Activated CD4-positive, alpha-beta memory T cell treated with anti-CD3 and anti-CD28 coated beads, Interleukin-2, amount 10 ng/mL, durations not matched to agents 7 days and 5 days (primary cell): ENCODE measurements around the gene DZIP3. TPM values are rescaled to one million over a fixed set of nuclear protein-coding genes. Genes with fewer than 3 reads are reported as not detected.

Experiments used
- CTCF ChIA-PET: fragments of 350-600 bp; sonication (Branson Sonifier 250); formaldehyde crosslinking; loops from one replicate; lab custom pipeline; 2021; ENCODE audit warnings: antibody characterized with exemption, inconsistent platforms; lab: Charles Lee
- POLR2A ChIA-PET: fragments of 350-600 bp; sonication (Branson Sonifier 250); formaldehyde crosslinking; loops from one replicate; lab custom pipeline; 2021; ENCODE audit warnings: antibody characterized with exemption; lab: Charles Lee
- DNase-seq: peaks from one replicate; pipeline ENCODE4 v3.0.0-alpha.2; 2020
- H3K27ac Mint-ChIP-seq: one replicate; pipeline ENCODE4 v1.8.0; 2021; ENCODE audit warnings: mild to moderate bottlenecking, mixed read lengths
- H3K27me3 Mint-ChIP-seq: one replicate; pipeline ENCODE4 v1.8.0; 2021; ENCODE audit warnings: mixed read lengths
- H3K36me3 Mint-ChIP-seq: one replicate; pipeline ENCODE4 v1.8.0; 2021; ENCODE audit warnings: low read depth, mixed read lengths
- H3K4me1 Mint-ChIP-seq: one replicate; pipeline ENCODE4 v1.8.0; 2021; ENCODE audit warnings: mixed read lengths
- H3K4me3 Mint-ChIP-seq: one replicate; pipeline ENCODE4 v1.8.0; 2021; ENCODE audit warnings: mild to moderate bottlenecking, mixed read lengths
- H3K9me3 Mint-ChIP-seq: one replicate; pipeline ENCODE4 v1.8.0; 2021; ENCODE audit warnings: mixed read lengths
- total RNA-seq, 2 experiments: library from RNA; stranded (reverse); gene quantifications; one replicate each; pipeline ENCODE4 v1.2.3, GENCODE V29; 2021

The DZIP3 gene
- total RNA-seq, 2 experiments from 2014 or later, result 16.1 to 17.2 TPM

DNA sequence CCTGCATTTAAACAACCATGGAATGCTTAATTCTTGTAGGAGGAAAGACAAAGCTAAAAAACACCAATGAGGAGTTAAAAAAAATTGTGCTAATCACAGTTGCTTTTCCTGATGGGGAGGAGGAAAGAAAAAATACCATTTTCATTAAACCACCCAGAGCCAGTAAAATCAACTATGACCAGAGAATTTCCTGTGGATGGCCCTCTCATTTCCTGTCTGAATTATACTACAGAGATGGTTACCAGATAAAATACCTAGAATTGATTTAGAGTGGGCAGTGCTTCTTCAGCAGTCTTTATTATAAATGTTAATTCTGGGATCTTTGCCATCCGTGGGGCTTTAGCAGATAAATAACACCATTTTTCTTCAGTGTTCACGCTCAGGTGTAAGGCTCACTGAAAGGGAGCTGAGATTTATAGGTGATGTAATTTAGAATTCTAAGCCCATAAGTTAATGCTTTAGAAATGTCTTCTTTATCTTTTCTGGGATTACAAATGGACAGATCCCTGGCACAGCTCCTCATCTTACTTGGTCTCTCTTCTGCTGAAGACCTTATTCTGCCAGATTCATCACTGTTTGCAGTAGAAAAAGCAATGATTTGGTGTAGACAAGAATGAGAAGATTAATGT is 129.8 kb downstream of the DZIP3 start:
- H3K4me1 Mint-ChIP-seq, result peaks cover 2% of the 10 kb centered on the region
- POLR2A ChIA-PET, result no interaction called here
- no peak for DNase-seq
- no peaks in the 10 kb centered on the region for H3K36me3 Mint-ChIP-seq
- H3K9me3 Mint-ChIP-seq, result peaks cover 9% of the 10 kb centered on the region
- peaks cover 6% of the 10 kb centered on the region for H3K27me3 Mint-ChIP-seq
- CTCF ChIA-PET, result no interaction called here
- H3K27ac Mint-ChIP-seq, result no peak overlapping the region
- H3K4me3 Mint-ChIP-seq, result no peak overlapping the region

GRCh38 chr3:108722724-108723123 is 133.2 kb downstream of the DZIP3 start:
- Mint-ChIP-seq H3K4me1 (peaks cover 2% of the 10 kb centered on the region), H3K36me3 (no peaks in the 10 kb centered on the region), H3K27me3 (no peaks in the 10 kb centered on the region), H3K4me3 (no peak overlapping the region), H3K27ac (no peak overlapping the region), H3K9me3 (peaks cover 9% of the 10 kb centered on the region)
- ChIA-PET CTCF (no interaction called here), POLR2A (no interaction called here)
- DNase-seq, result no peak

DNA sequence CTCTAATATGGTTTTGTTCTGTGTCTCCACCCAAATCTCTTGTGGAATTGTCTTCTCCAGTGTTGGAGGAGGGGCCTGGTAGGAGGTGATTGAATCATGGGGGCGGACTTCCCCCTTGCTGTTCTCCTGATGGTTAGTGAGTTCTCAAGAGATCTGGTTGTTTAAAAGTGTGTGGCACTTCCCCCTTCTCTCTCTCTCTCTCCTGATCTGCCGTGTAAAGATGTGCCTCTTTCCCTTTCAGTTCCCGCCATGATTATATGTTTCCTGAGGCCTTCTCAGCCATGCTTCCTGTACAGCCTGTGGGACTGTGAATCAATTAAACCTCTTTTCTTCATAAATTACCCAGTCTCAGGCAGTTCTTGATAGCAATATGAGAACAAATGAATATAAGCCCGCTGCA is 134.6 kb downstream of the DZIP3 start:
- Mint-ChIP-seq H3K9me3 (peaks cover 9% of the 10 kb centered on the region), H3K27me3 (no peaks in the 10 kb centered on the region), H3K27ac (no peak overlapping the region), H3K36me3 (no peaks in the 10 kb centered on the region), H3K4me1 (peaks cover 2% of the 10 kb centered on the region), H3K4me3 (no peak overlapping the region)
- DNase-seq, result no peak
- POLR2A ChIA-PET, result no interaction called here
- CTCF ChIA-PET, result no interaction called here

- Mint-ChIP-seq H3K4me3 (no peak overlapping the region), H3K4me1 (no peaks in the 10 kb centered on the region), H3K27me3 (peaks cover 1% of the 10 kb centered on the region), H3K27ac (no peak overlapping the region), H3K9me3 (peaks cover 2% of the 10 kb centered on the region), H3K36me3 (no peaks in the 10 kb centered on the region)
- no peak for DNase-seq
- ChIA-PET POLR2A (no interaction called here), CTCF (no interaction called here)
These were observed 138.6 kb downstream of the DZIP3 start for GRCh38 chr3:108728105-108728504.

DNA sequence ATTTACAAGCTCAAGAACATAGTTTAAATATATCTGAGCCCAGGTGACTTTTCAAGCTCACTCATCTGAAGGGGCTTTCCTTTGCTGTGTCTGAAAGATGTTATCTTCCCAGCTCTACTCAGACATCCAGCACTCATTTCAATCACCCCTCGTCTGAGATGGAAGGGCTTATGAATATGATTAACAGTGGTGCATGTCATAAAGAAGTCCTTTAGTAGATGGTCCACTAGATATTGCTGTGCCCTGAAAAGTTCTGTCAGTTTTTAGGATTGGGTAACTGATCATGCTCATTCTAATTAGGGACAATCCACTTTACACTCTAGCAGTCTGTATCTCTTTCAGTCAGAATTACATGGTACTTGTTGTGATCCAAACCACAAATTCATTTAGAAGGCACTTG is 139.4 kb downstream of the DZIP3 start:
- no peak overlapping the region for H3K27ac Mint-ChIP-seq
- ChIA-PET POLR2A (no interaction called here), CTCF (no interaction called here)
- H3K4me1 Mint-ChIP-seq, result no peaks in the 10 kb centered on the region
- peaks cover 1% of the 10 kb centered on the region for H3K27me3 Mint-ChIP-seq
- DNase-seq, result no peak
- H3K4me3 Mint-ChIP-seq, result no peak overlapping the region
- H3K36me3 Mint-ChIP-seq, result no peaks in the 10 kb centered on the region
- no peaks in the 10 kb centered on the region for H3K9me3 Mint-ChIP-seq

DNA sequence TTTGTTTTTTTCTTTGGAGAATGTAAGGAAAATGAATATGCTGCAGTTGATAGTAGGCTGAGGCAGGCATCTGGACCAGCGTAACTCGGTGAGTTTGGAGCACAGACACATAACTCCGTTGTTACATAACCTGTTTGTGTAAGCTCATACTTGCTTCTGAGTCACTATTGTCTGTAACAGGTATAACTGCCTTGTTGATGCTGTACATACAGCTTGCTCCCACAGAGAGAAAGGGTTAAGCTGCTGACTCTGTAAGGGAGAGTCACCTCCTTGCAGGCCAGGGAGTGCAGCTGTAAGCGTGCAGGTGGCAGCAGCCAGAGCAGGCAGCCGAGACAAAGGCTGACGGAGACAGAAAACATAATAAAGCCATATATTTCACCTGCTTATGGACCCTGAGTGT is 147.3 kb downstream of the DZIP3 start:
- CTCF ChIA-PET, result no interaction called here
- POLR2A ChIA-PET, result no interaction called here
- Mint-ChIP-seq H3K36me3 (no peaks in the 10 kb centered on the region), H3K9me3 (no peaks in the 10 kb centered on the region), H3K27me3 (no peaks in the 10 kb centered on the region), H3K27ac (no peak overlapping the region), H3K4me3 (no peak overlapping the region), H3K4me1 (no peaks in the 10 kb centered on the region)
- DNase-seq, result no peak

DNA sequence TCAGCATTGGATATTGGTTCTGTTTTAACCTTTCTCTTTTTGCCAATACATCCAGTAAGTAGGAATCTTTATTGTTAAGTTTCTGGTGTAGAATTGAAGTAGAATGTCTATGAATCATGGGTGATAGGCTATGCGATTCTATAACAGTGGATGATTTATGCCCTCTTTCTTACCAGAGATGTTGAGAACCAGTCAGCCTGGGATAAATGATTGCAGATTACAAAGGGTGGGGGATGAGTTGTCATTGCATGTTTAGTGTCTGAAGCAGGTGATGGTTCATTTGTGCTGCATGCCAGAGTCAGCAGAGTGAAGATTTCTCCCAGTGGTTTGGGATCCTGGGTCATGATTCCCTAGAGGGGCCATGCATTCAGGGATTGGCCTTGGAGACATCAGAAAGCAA is 153.4 kb downstream of the DZIP3 start:
- Mint-ChIP-seq H3K4me1 (no peaks in the 10 kb centered on the region), H3K27me3 (no peaks in the 10 kb centered on the region), H3K9me3 (peaks cover 6% of the 10 kb centered on the region), H3K4me3 (no peak overlapping the region), H3K27ac (no peak overlapping the region), H3K36me3 (no peaks in the 10 kb centered on the region)
- CTCF ChIA-PET, result no interaction called here
- DNase-seq, result no peak
- POLR2A ChIA-PET, result no interaction called here

Other genes starting within 250 kb of the DZIP3 start
- under 1 TPM; 0.10 to 0.28 TPM for gene MYH15, start 79.1 kb upstream of the DZIP3 start, total RNA-seq
- gene CIP2A, start 284 bp upstream of the DZIP3 start, total RNA-seq, result 10 to 100 TPM; 46.8 to 47.6 TPM
- gene RETNLB, start 167.7 kb downstream of the DZIP3 start, total RNA-seq, result not detected
- 100 to 1,000 TPM; 162 to 165 TPM for gene TRAT1, start 233.1 kb downstream of the DZIP3 start, total RNA-seq